ENCODE results near the gene GATAD2A.
A peak's percentile ranks its signal among the peaks of the same experiment; 100 is the strongest.

The GATAD2A gene

GRCh38 chr19:19530423-19530804 lies 124.9 kb downstream of the GATAD2A start:
- TF ChIP-seq SPI1 (IDR thresholded peaks at IDR 0.05; ENCODE audit: borderline replicate concordance, low read depth) (peak; percentile 64; the same call in 1 of the 2 replicates), POLR2AphosphoS5 (IDR thresholded peaks at IDR 0.05; ENCODE audit: low read depth) (0 out of 2 replicates have a peak, but pooled peaks have one; percentile 23)
- TF ChIP-seq, protein P1, sequence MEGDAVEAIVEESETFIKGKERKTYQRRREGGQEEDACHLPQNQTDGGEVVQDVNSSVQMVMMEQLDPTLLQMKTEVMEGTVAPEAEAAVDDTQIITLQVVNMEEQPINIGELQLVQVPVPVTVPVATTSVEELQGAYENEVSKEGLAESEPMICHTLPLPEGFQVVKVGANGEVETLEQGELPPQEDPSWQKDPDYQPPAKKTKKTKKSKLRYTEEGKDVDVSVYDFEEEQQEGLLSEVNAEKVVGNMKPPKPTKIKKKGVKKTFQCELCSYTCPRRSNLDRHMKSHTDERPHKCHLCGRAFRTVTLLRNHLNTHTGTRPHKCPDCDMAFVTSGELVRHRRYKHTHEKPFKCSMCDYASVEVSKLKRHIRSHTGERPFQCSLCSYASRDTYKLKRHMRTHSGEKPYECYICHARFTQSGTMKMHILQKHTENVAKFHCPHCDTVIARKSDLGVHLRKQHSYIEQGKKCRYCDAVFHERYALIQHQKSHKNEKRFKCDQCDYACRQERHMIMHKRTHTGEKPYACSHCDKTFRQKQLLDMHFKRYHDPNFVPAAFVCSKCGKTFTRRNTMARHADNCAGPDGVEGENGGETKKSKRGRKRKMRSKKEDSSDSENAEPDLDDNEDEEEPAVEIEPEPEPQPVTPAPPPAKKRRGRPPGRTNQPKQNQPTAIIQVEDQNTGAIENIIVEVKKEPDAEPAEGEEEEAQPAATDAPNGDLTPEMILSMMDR (IDR thresholded peaks at IDR 0.05; ENCODE audit: insufficient read depth, low read length) = no peak
- no peak overlapping the region for H3K27ac ChIP-seq (replicated peaks)
- DNase-seq (ENCODE audit: low read depth in 1 of 2, low spot score in 1 of 2) = no peak

DNA sequence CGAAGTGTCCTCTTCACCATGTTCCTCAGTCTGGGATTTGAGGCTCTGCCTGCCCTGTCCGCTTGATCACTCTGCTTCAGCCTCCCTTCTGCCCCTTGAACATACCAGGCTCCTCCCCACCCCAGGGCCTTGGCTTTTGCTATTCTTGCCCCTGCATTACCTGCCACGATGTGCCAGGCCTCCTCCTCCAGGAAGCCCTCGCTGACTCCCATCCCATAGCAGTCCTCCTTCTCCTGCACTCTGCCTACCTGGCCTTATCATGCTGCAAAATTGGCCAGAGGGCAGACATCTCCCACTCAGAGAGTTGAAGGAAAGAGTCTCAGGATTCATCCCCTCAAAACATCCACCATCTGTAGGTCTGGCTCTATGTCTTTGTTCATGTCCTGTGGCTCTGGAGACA lies 125.4 kb downstream of the GATAD2A start:
- DNase-seq (ENCODE audit: low read depth in 1 of 2, low spot score in 1 of 2) = no peak
- TF ChIP-seq GABPA (IDR thresholded peaks at IDR 0.05; ENCODE audit: low read depth) (no peak), REST (IDR thresholded peaks at IDR 0.05; ENCODE audit: insufficient replicate concordance, low read depth) (no peak), POLR2AphosphoS5 (IDR thresholded peaks at IDR 0.05; ENCODE audit: low read depth) (no peak), SPI1 (IDR thresholded peaks at IDR 0.05; ENCODE audit: borderline replicate concordance, low read depth) (no peak)
- TF ChIP-seq, protein P1 (IDR thresholded peaks at IDR 0.05; ENCODE audit: insufficient read depth, low read length) = no peak
- Histone ChIP-seq H3K4me3 (replicated peaks; ENCODE audit: insufficient read depth, low read length) (no peak overlapping the region), H3K27me3 (ENCODE audit: insufficient read depth, poor library complexity, severe bottlenecking) (no peaks in the 10 kb centered on the region), H3K27ac (replicated peaks) (no peak overlapping the region)

More at GRCh38 chr19:19530423-19530804, 124.9 kb downstream of the GATAD2A start:
- Histone ChIP-seq H3K4me3 (replicated peaks; ENCODE audit: insufficient read depth, low read length) (no peak overlapping the region), H3K27me3 (ENCODE audit: insufficient read depth, poor library complexity, severe bottlenecking) (no peaks in the 10 kb centered on the region)

DNA sequence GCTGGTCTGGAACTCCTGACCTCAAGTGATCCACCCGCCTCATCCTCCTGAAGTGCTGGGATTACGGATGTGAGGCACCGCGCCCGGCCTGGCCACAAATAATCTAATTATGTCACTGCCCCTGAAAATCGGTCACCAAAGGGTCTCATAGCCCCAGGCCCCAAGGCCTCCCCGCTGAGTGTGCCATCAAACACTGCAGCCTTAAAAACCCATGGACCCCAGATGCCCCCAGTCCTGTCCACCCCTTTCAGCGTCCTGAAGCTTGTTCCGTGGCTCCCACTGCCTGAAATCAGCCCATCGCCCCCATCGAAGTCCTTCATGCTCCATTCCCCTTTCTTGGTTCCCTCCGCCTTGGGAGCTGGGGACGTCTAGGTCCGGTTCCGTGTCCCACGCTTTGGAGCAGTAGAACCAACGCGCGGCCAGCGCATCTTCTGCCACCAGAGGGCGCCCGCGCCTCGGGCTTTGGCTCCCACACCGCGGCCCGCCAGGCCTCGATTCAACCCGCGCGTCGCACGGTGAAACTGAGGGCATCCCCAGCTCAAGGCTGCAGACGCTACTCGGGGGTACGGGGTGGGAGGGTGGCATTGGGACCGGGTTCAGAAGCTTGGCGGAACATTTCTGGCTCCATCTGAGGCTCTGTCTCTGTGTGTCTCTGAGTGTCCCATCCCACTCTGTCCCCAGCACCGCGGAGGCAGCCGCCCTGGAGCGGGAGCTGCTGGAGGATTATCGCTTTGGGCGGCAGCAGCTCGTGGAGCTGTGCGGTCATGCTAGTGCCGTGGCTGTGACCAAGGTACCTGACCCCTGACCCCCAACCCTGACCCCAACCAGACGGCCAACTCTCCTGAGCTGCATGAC lies 126.7 kb downstream of the GATAD2A start:
- no peak overlapping the region for H3K27ac ChIP-seq (replicated peaks)
- no peaks in the 10 kb centered on the region for H3K27me3 ChIP-seq (ENCODE audit: insufficient read depth, poor library complexity, severe bottlenecking)
- DNase-seq (ENCODE audit: low read depth in 1 of 2, low spot score in 1 of 2) = peak; percentile 55 to 70
- TF ChIP-seq POLR2AphosphoS5 (IDR thresholded peaks at IDR 0.05; ENCODE audit: low read depth) (peak; percentile 20; the same call in 1 of the 2 replicates), SPI1 (IDR thresholded peaks at IDR 0.05; ENCODE audit: borderline replicate concordance, low read depth) (no peak), GABPA (IDR thresholded peaks at IDR 0.05; ENCODE audit: low read depth) (no peak), REST (IDR thresholded peaks at IDR 0.05; ENCODE audit: insufficient replicate concordance, low read depth) (no peak)
- TF ChIP-seq, protein P1 (IDR thresholded peaks at IDR 0.05; ENCODE audit: insufficient read depth, low read length) = peak; percentile 78
- H3K4me3 ChIP-seq (replicated peaks; ENCODE audit: insufficient read depth, low read length) = no peak overlapping the region
